GM12878 (cell line): ENCODE results near the gene IPCEF1. TPM values are rescaled to one million over a fixed set of nuclear protein-coding genes. Genes with fewer than 3 reads are reported as not detected.

Experiments used
- ATAC-seq: fragments of 200-7000 bp; cut with Tn5 transposase; 3 replicates; pipeline ENCODE4 v1.9.1; 2020; ENCODE audit warnings: mild to moderate bottlenecking, moderate library complexity
- BruUV-seq: library from RNA; stranded (reverse); fragments of 400-500 nt; replicated peaks from 2 replicates; lab custom pipeline; 2021; lab: Mats Ljungman, UMichigan
- CTCF ChIA-PET: fragments of 300-600 bp; sonication (Branson Sonifier 250); formaldehyde crosslinking; extraction: SDS; loops from one replicate; lab custom pipeline; 2021; ENCODE audit warnings: inconsistent platforms; lab: Yijun Ruan, JAX
- POLR2A ChIA-PET: fragments of 350-600 bp; formaldehyde crosslinking; extraction: SDS; loops from one replicate; lab custom pipeline; 2021; ENCODE audit warnings: inconsistent platforms; lab: Charles Lee
- RAD21 ChIA-PET: fragments of 300-600 bp; sonication (Branson Sonifier 250); formaldehyde crosslinking; loops from one replicate; lab custom pipeline; 2023; ENCODE audit warnings: antibody characterized with exemption; ENCODE audit not compliant: unreplicated experiment; lab: Charles Lee
- SMC1A ChIA-PET: fragments of 300-600 bp; sonication (Branson Sonifier 250); formaldehyde crosslinking; loops from one replicate; lab custom pipeline; 2023; ENCODE audit not compliant: unreplicated experiment, uncharacterized antibody; lab: Charles Lee
- DNase-seq: peaks from one replicate; pipeline ENCODE4 v3.0.0-alpha.2; 2011; ENCODE audit warnings: low read depth, low spot score
- FAIRE-seq: peaks from 3 replicates; lab custom pipeline; 2011; peaks lifted over from hg19 to GRCh38; lab: Jason Lieb, UNC
- H2AFZ ChIP-seq: 2 replicates; pipeline ENCODE4 v1.6.0; 2011; ENCODE audit warnings: low read depth, low read length, control low read depth; ENCODE audit not compliant: control insufficient read depth
- H3K27ac ChIP-seq: 2 replicates; pipeline ENCODE4 v1.5.1; 2011; ENCODE audit warnings: control low read depth; ENCODE audit not compliant: control insufficient read depth, insufficient read depth
- H3K27me3 ChIP-seq, 2 experiments: replicated peaks in 1 of 2; 2 replicates each; pipeline versions ENCODE4 v1.6.0 to v1.6.1; 2011; ENCODE audit warnings: low read length in 1 of 2; ENCODE audit not compliant: control insufficient read depth in 2 of 2, insufficient read depth in 2 of 2
- H3K36me3 ChIP-seq, 2 experiments: 2 replicates each; pipeline ENCODE4 v1.5.1; 2011; ENCODE audit warnings: low read length in 1 of 2; ENCODE audit not compliant: control insufficient read depth in 2 of 2, insufficient read depth in 2 of 2
- H3K4me1 ChIP-seq: 2 replicates; pipeline ENCODE4 v1.6.1; 2011; ENCODE audit warnings: mild to moderate bottlenecking, low read length, moderate library complexity, mixed read lengths; ENCODE audit not compliant: control insufficient read depth, insufficient read depth
- H3K4me2 ChIP-seq: 2 replicates; pipeline ENCODE4 v1.6.0; 2011; ENCODE audit warnings: control low read depth; ENCODE audit not compliant: control insufficient read depth, insufficient read depth
- H3K4me3 ChIP-seq: fragments of 200-600 bp; sonication (generic); 2 replicates; pipeline ENCODE4 v1.5.1; 2016
- H3K79me2 ChIP-seq: 2 replicates; pipeline ENCODE4 v1.6.0; 2011; ENCODE audit warnings: low read length; ENCODE audit not compliant: control insufficient read depth, insufficient read depth
- H3K9ac ChIP-seq: 2 replicates; pipeline ENCODE4 v1.8.0; 2011; ENCODE audit warnings: low read length, control low read depth, mixed read lengths; ENCODE audit not compliant: control insufficient read depth, insufficient read depth
- H3K9me3 ChIP-seq: replicated peaks from 3 replicates; pipeline ENCODE4 v1.5.1; 2011; ENCODE audit warnings: mild to moderate bottlenecking, low read length; ENCODE audit not compliant: control insufficient read depth, insufficient read depth
- H4K20me1 ChIP-seq: 2 replicates; pipeline ENCODE4 v1.6.0; 2011; ENCODE audit not compliant: control insufficient read depth, insufficient read depth
- CBX3 ChIP-seq: fragments of 200-600 bp; sonication (generic); IDR thresholded peaks from 2 replicates; pipeline ENCODE4 v1.6.1; 2016; ENCODE audit warnings: low read depth, borderline replicate concordance
- EGR1 ChIP-seq, 2 experiments: IDR thresholded peaks; 1 replicate in 1 of 2; 2 replicates in 1 of 2; pipeline ENCODE4 v1.6.1; 2011 to 2012; ENCODE audit warnings: low read depth in 2 of 2, low read length in 2 of 2, borderline replicate concordance in 1 of 2, mild to moderate bottlenecking in 1 of 2, moderate library complexity in 1 of 2
- IRF3 ChIP-seq: fragments of 450-650 bp; IDR thresholded peaks from 2 replicates; pipeline ENCODE4 v1.6.1; 2014; ENCODE audit warnings: mild to moderate bottlenecking
- MEF2A ChIP-seq: IDR thresholded peaks from 2 replicates; pipeline ENCODE4 v1.6.1; 2011; ENCODE audit warnings: low read depth, mild to moderate bottlenecking, low read length, moderate library complexity; ENCODE audit not compliant: insufficient read depth
- MXI1 ChIP-seq: fragments of 150-350 bp; IDR thresholded peaks from 2 replicates; pipeline ENCODE4 v1.6.1; 2011; ENCODE audit warnings: low read depth, mild to moderate bottlenecking, inconsistent platforms, low read length, improper control_type of control experiment
- RFX5 ChIP-seq: IDR thresholded peaks from 2 replicates; pipeline ENCODE4 v1.6.1; 2011; ENCODE audit warnings: low read depth, low read length, improper control_type of control experiment
- ZNF217 ChIP-seq: fragments of 450-650 bp; IDR thresholded peaks from 2 replicates; pipeline ENCODE4 v1.6.1; 2017; ENCODE audit warnings: antibody characterized with exemption, mild to moderate bottlenecking
- ZSCAN29 ChIP-seq: fragments of 450-650 bp; IDR thresholded peaks from 2 replicates; pipeline ENCODE4 v1.6.1; 2017; ENCODE audit warnings: mild to moderate bottlenecking, moderate library complexity
- WGBS: methylation state at CpG from one replicate; pipeline ENCODE4 v1.1.6; 2016; ENCODE audit warnings: low lambda C conversion rate; ENCODE audit not compliant: insufficient replicate concordance, insufficient coverage; ENCODE audit errors: missing lambda C conversion rate; 5-methylcytosine and 5-hydroxymethylcytosine counted together
- in situ Hi-C: fragments of 300-500 bp; cut with MboI; formaldehyde crosslinking; loops from 9 replicates; pipeline ENCODE4 v1.14.3; 2018; ENCODE audit warnings: mixed read lengths
- intact Hi-C: fragments of 100-400 bp; cut with micrococcal nuclease; formaldehyde crosslinking; loops from one replicate; pipeline ENCODE4 v1.14.2; 2022; ENCODE audit not compliant: unreplicated experiment
- polyA plus RNA-seq, 11 experiments: library from polyadenylated mRNA; depleted of rRNA in 4 of 11; unstranded in 6 of 11; stranded (reverse) in 5 of 11; fragments of >200 nt; fragmentation: Nextera tagmentation in 4 of 11; fragmentation: Illumina TruSeq in 1 of 11; extraction: Ambion mirVana in 4 of 11; extraction: Trizol in 1 of 11; gene quantifications; 1 replicate in 1 of 11; 2 replicates in 10 of 11; pipeline versions ENCODE4 v1.2.1 to v1.2.3, GENCODE V29; 2011 to 2016; ENCODE audit warnings: inconsistent platforms in 2 of 11, missing spikeins in 2 of 11, low read depth in 1 of 11
- total RNA-seq, 4 experiments: library from RNA; depleted of rRNA in 3 of 4; stranded (reverse); fragments of >200 nt in 3 of 4; fragmentation: Illumina TruSeq in 1 of 4; extraction: Trizol in 1 of 4; gene quantifications; 2 replicates each; pipeline versions ENCODE4 v1.2.1 to v1.2.3, GENCODE V29; 2013 to 2021

IPCEF1 gene
- total and polyA plus RNA-seq, 10 of the 15 experiments (the other 5 are each of a cell fraction or from before 2014, with no cell fraction given) = 1.3 to 137 (median 4.2) TPM

DNA sequence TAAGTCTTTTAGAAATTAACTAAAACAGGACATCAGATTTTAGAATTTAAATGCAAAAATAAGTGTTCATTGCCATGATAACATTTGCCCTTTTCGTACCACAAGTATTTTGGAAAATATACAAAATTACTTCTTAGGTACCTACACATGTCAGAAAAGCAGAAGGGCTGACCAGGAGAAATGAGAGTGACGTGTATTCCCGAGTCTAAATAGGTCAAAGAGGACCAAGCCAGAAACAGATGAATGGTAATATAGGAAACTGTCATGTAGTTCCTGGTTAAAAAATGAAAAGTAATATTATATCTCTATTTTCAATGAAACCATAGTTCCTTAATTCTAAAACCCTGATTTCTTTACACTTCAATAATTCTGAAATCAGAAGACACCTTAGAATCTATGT, 126.2 kb downstream of the IPCEF1 start:
- WGBS = 41% methylated on average over 3 of the region's 3 CpGs
- H3K36me3 ChIP-seq = peaks cover 0 to 4% of the 10 kb centered on the region in 2 experiments; a peak in 2 of 4 replicates
- POLR2A ChIA-PET = interaction anchor here (0.9 to 1.0 kb wide), 2 partner anchors 10 to 45 kb away, joined by 3 read pairs; no protein-coding TSS in a partner anchor
- H3K4me3 ChIP-seq = 0 out of 2 replicates have a peak overlapping the region, but pooled peaks have one; percentile 4
- no peaks in the 10 kb centered on the region for H4K20me1 ChIP-seq
- H3K9ac ChIP-seq = no peak overlapping the region
- RAD21 ChIA-PET = interaction anchor here (1.0 to 2.0 kb wide), 4 partner anchors 14 to 73 kb away, joined by 4 to 6 read pairs (median 4); no protein-coding TSS in a partner anchor
- in situ Hi-C loops (loop anchor here (25.0 kb wide), 1 partner anchor 1243 kb away; the partner anchor contains the start of gene FBXO5), intact Hi-C loops (loop anchor here (1.0 to 5.0 kb wide), 3 partner anchors 19 to 73 kb away; no protein-coding TSS in a partner anchor)
- H3K27me3 ChIP-seq = no peaks in the 10 kb centered on the region
- H3K4me2 ChIP-seq = peak overlapping the region; percentile 82; the same call in 1 of the 2 replicates
- no TSS peak for BruUV-seq
- peak overlapping the region; percentile 35; the same call in 1 of the 2 replicates for H3K27ac ChIP-seq
- ATAC-seq (0 out of 3 replicates have a peak, but pooled peaks have one; percentile 10), DNase-seq (no peak)
- H3K4me1 ChIP-seq = peaks cover 9% of the 10 kb centered on the region
- CTCF ChIA-PET = interaction anchor here (0.6 to 1.7 kb wide), 2 partner anchors 42 to 453 kb away, joined by 3 read pairs; no protein-coding TSS in a partner anchor
- no peaks in the 10 kb centered on the region; the same call in 2 of the 3 replicates for H3K9me3 ChIP-seq
- H3K79me2 ChIP-seq = peaks cover 43% of the 10 kb centered on the region
- TF ChIP-seq ZNF217 = no peak
- no peak for TF ChIP-seq RFX5
- no peak for TF ChIP-seq ZSCAN29
- TF ChIP-seq MXI1 = no peak
- no peak for TF ChIP-seq EGR1 (IDR thresholded peaks at IDR 0.05; ENCODE audit: borderline replicate concordance in 1 of 2, low read depth in 2 of 2, low read length in 2 of 2)
- no peak for TF ChIP-seq MEF2A
- no peak for TF ChIP-seq CBX3
- no peak for TF ChIP-seq IRF3
- TF ChIP-seq, all 136 proteins: peak for 0
- FAIRE-seq = no peak
- SMC1A ChIA-PET = interaction anchor here (1.3 to 10.9 kb wide), 5 partner anchors 9 to 66 kb away, joined by 3 to 152 read pairs (median 6); no protein-coding TSS in a partner anchor
- H2AFZ ChIP-seq = no peak overlapping the region
